ENCODE measurements around the gene MED4. TPM values are rescaled to one million over a fixed set of nuclear protein-coding genes. Genes with fewer than 3 reads are reported as not detected.

The MED4 gene
- total and polyA plus RNA-seq, 2 experiments from 2014 or later, result 29.0 to 92.5 TPM

DNA sequence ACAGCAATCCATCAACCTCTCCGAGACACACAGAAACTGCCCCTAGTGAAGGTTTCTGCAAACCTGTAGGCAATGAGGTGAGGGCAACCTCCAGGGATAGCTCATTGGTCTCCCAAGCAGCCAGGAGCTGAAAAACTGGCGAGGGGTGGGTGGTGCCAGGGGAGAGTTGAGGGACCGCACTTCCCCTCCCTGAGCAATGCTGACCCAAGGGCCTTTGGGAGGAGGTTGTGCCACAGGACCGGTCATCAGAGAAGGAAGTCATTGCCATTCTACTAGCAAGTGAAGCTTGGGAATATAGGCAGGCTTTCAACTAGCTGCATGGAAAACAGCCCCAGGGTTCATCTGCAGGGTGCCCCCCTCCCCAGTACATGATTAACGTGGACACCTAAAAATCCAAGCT is 23.1 kb upstream of the MED4 start:
- H3K36me3 Mint-ChIP-seq (ENCODE audit: low read depth), result no peaks in the 10 kb centered on the region
- DNase-seq (ENCODE audit: low spot score), result no peak

More for the DNA sequence above, 23.1 kb upstream of the MED4 start:
- H3K27me3 Mint-ChIP-seq (ENCODE audit: insufficient read depth, low read depth, poor library complexity), result no peaks in the 10 kb centered on the region
- Histone ChIP-seq H3F3A (replicated peaks; ENCODE audit: low read depth) (no peaks in the 10 kb centered on the region), H3K79me2 (replicated peaks; ENCODE audit: insufficient read depth) (no peaks in the 10 kb centered on the region), H4K20me1 (replicated peaks; ENCODE audit: insufficient read depth) (no peaks in the 10 kb centered on the region), H3K4me1 (ENCODE audit: insufficient read depth) (no peaks in the 10 kb centered on the region), H3K4me3 (no peak overlapping the region), H3K27ac (ENCODE audit: low read depth) (no peak overlapping the region), H3K36me3 (ENCODE audit: insufficient read depth) (no peaks in the 10 kb centered on the region), H3K4me2 (no peak overlapping the region), H3K9me2 (ENCODE audit: insufficient read depth) (peaks cover 7% of the 10 kb centered on the region), H2AFZ (no peak overlapping the region), H3K27me3 (ENCODE audit: insufficient read depth) (no peaks in the 10 kb centered on the region)
- H3K4me1 Mint-ChIP-seq, result no peaks in the 10 kb centered on the region
- ATAC-seq, result no peak
- TF ChIP-seq POLR2AphosphoS5 (IDR thresholded peaks at IDR 0.05; ENCODE audit: low read depth), result no peak
- TF ChIP-seq, protein P1, sequence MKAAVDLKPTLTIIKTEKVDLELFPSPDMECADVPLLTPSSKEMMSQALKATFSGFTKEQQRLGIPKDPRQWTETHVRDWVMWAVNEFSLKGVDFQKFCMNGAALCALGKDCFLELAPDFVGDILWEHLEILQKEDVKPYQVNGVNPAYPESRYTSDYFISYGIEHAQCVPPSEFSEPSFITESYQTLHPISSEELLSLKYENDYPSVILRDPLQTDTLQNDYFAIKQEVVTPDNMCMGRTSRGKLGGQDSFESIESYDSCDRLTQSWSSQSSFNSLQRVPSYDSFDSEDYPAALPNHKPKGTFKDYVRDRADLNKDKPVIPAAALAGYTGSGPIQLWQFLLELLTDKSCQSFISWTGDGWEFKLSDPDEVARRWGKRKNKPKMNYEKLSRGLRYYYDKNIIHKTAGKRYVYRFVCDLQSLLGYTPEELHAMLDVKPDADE (IDR thresholded peaks at IDR 0.05), result no peak
- TF ChIP-seq ZNF331 (CRISPR knock-in tag; IDR thresholded peaks at IDR 0.05; ENCODE audit: low read depth), result no peak
- TF ChIP-seq, protein P2, sequence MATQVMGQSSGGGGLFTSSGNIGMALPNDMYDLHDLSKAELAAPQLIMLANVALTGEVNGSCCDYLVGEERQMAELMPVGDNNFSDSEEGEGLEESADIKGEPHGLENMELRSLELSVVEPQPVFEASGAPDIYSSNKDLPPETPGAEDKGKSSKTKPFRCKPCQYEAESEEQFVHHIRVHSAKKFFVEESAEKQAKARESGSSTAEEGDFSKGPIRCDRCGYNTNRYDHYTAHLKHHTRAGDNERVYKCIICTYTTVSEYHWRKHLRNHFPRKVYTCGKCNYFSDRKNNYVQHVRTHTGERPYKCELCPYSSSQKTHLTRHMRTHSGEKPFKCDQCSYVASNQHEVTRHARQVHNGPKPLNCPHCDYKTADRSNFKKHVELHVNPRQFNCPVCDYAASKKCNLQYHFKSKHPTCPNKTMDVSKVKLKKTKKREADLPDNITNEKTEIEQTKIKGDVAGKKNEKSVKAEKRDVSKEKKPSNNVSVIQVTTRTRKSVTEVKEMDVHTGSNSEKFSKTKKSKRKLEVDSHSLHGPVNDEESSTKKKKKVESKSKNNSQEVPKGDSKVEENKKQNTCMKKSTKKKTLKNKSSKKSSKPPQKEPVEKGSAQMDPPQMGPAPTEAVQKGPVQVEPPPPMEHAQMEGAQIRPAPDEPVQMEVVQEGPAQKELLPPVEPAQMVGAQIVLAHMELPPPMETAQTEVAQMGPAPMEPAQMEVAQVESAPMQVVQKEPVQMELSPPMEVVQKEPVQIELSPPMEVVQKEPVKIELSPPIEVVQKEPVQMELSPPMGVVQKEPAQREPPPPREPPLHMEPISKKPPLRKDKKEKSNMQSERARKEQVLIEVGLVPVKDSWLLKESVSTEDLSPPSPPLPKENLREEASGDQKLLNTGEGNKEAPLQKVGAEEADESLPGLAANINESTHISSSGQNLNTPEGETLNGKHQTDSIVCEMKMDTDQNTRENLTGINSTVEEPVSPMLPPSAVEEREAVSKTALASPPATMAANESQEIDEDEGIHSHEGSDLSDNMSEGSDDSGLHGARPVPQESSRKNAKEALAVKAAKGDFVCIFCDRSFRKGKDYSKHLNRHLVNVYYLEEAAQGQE (IDR thresholded peaks at IDR 0.05; ENCODE audit: unreplicated experiment), result no peak
- no peak for TF ChIP-seq NANOG (IDR thresholded peaks at IDR 0.05; ENCODE audit: borderline replicate concordance)
- no peak for TF ChIP-seq STAT1 (IDR thresholded peaks at IDR 0.05; ENCODE audit: unreplicated experiment)
- TF ChIP-seq, protein P3, sequence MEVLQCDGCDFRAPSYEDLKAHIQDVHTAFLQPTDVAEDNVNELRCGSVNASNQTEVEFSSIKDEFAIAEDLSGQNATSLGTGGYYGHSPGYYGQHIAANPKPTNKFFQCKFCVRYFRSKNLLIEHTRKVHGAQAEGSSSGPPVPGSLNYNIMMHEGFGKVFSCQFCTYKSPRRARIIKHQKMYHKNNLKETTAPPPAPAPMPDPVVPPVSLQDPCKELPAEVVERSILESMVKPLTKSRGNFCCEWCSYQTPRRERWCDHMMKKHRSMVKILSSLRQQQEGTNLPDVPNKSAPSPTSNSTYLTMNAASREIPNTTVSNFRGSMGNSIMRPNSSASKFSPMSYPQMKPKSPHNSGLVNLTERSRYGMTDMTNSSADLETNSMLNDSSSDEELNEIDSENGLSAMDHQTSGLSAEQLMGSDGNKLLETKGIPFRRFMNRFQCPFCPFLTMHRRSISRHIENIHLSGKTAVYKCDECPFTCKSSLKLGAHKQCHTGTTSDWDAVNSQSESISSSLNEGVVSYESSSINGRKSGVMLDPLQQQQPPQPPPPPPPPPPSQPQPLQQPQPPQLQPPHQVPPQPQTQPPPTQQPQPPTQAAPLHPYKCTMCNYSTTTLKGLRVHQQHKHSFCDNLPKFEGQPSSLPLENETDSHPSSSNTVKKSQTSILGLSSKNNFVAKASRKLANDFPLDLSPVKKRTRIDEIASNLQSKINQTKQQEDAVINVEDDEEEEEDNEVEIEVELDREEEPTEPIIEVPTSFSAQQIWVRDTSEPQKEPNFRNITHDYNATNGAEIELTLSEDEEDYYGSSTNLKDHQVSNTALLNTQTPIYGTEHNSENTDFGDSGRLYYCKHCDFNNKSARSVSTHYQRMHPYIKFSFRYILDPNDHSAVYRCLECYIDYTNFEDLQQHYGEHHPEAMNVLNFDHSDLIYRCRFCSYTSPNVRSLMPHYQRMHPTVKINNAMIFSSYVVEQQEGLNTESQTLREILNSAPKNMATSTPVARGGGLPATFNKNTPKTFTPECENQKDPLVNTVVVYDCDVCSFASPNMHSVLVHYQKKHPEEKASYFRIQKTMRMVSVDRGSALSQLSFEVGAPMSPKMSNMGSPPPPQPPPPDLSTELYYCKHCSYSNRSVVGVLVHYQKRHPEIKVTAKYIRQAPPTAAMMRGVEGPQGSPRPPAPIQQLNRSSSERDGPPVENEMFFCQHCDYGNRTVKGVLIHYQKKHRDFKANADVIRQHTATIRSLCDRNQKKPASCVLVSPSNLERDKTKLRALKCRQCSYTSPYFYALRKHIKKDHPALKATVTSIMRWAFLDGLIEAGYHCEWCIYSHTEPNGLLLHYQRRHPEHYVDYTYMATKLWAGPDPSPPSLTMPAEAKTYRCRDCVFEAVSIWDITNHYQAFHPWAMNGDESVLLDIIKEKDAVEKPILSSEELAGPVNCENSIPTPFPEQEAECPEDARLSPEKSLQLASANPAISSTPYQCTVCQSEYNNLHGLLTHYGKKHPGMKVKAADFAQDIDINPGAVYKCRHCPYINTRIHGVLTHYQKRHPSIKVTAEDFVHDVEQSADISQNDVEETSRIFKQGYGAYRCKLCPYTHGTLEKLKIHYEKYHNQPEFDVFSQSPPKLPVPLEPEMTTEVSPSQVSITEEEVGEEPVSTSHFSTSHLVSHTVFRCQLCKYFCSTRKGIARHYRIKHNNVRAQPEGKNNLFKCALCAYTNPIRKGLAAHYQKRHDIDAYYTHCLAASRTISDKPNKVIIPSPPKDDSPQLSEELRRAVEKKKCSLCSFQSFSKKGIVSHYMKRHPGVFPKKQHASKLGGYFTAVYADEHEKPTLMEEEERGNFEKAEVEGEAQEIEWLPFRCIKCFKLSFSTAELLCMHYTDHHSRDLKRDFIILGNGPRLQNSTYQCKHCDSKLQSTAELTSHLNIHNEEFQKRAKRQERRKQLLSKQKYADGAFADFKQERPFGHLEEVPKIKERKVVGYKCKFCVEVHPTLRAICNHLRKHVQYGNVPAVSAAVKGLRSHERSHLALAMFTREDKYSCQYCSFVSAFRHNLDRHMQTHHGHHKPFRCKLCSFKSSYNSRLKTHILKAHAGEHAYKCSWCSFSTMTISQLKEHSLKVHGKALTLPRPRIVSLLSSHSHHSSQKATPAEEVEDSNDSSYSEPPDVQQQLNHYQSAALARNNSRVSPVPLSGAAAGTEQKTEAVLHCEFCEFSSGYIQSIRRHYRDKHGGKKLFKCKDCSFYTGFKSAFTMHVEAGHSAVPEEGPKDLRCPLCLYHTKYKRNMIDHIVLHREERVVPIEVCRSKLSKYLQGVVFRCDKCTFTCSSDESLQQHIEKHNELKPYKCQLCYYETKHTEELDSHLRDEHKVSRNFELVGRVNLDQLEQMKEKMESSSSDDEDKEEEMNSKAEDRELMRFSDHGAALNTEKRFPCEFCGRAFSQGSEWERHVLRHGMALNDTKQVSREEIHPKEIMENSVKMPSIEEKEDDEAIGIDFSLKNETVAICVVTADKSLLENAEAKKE (CRISPR knock-in tag; IDR thresholded peaks at IDR 0.05), result no peak
- H3K4me3 Mint-ChIP-seq, result no peak overlapping the region
- no peaks in the 10 kb centered on the region for H3K9me3 Mint-ChIP-seq
- H3K27ac Mint-ChIP-seq, result no peak overlapping the region
